ENCODE results near the gene HNMT.
A peak's percentile ranks its signal among the peaks of the same experiment; 100 is the strongest.
"Not testable (repeated sequence)": the region's sequence is repeated elsewhere in the genome, so short reads cannot be mapped to it uniquely, and the experiment has no call there.

Gene HNMT

GRCh38 chr2:138043588-138043987 is 79.3 kb downstream of the HNMT start:
- DNase-seq (ENCODE audit: low read depth), result not testable (repeated sequence)

DNA sequence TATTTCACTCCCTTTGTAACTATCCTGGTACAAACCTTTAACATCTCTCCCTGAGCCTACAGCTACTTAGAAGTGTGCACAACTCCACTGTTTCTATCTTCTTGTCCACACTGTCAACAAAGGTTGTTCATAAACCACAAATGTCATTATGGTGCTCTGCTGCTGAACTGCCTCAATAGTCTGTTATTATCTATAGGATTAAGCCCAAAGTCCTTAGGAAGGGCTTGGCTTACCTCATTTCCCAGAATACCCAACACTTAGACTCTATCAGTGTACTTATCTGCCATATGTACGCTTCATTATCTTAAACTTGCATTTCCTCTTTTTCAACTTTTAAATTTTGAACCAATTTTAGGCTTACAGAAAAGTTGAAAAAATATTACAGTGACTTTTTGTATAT is 94.2 kb downstream of the HNMT start:
- DNase-seq (ENCODE audit: low read depth), result no peak

- DNase-seq (ENCODE audit: low read depth), result peak; percentile 34
Observed at GRCh38 chr2:138059487-138060300, 95.4 kb downstream of the HNMT start.

DNA sequence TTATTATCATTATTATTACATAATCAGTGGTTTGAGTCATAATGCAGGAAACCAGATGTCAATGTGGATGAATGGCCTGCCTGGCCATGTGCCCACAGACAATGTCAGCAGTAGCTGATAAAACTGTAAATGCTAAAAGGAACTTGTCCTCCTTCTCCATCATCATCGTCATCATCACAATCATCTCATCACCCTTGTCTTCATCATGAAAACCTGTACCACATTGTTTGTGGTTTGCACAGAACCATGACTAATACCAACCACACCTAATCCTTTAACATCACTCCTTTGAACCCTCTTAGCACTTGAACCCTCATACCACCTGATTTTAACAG is 96.0 kb downstream of the HNMT start:
- DNase-seq (ENCODE audit: low read depth), result peak; percentile 60

DNA sequence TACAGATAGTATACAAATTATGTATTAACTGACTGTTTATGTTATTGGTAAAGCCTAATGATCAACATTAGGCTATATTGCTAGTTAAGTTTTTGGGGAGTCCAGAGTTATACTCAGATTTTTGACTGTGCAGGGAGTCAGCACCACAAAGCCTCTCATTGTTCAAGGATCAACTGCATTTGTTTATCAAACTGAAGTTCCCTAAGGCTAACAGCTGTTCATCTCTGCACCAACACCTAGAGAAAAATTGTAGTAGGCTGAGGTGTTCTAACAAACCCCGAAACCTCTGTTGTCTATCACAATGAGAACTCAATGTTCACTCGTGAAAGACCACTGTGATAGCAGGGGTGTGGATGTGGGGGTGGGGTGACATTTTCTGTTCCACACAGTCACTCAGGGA is 97.7 kb downstream of the HNMT start:
- DNase-seq (ENCODE audit: low read depth), result no peak

DNA sequence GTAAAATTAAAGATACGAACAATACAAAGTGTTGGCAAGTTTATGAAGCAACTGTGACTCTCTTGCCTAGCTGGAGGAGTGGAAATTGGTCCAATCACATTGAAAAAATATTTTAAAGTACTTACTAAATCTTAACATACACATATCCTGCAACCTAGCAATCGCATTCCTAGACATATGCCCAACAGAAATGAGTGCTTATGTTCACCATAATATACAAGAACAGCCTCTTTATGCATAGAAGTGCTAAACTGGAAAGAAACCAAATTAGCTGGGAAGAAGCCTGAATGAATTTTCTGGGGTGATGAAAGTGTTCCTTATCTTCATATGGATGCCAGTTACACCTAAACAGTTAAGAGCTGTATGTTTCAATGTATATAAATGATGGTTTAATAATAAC is 98.9 kb downstream of the HNMT start:
- no peak for DNase-seq (ENCODE audit: low read depth)
